ENCODE data around the gene C1orf226. TPM values are rescaled to one million over a fixed set of nuclear protein-coding genes. Genes with fewer than 3 reads are reported as not detected.

Gene C1orf226
- total RNA-seq, 3 donors from 2014 or later: 4.2 to 21.1 (median 13.8) TPM

DNA sequence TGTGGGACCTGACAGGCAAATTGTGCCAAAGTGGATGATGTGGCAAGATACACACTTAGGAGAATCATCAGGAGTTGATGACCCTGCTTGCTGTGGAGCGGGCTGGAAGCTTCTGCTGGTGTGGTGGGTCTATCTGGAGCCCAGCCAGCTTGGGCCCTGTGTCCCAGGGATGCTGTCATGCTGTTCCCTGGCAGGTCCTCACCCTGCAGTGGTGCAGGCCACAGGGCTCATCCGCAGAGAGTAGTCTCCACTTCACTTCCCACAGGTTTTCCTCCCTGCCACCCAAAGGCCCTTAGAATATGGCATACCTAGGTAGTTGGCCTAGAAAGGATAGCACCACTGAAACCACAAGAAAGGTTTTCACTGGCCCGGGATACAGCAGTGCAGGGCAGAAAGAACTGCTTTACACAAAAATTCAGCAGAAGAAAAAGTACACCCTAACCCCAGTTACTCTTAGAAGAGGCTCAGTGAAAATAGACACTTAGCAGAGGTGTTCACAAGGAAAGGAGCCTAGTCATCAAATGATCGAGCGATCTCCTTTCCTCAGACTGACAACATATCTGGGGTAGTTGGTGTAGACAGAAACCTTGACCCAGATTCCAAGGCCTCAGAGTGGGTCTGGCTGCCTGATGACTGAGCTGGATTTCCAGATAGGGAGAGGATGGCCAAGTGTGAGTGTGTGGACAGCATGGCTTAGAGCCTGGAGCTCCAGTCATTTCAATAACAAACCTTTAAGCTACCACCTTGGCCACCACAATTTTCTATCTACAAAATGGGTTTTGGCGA, 1.3 kb upstream of the C1orf226 start:
- Histone ChIP-seq H3K27ac (no peak overlapping the region), H3K36me3 (no peaks in the 10 kb centered on the region), H3K4me1 (no peaks in the 10 kb centered on the region), H3K4me3 (no peak overlapping the region), H3K9me3 (no peaks in the 10 kb centered on the region), H3K27me3 (no peaks in the 10 kb centered on the region)
- intact Hi-C loops (cut with DNase I; ENCODE audit: low total_unique reads): no loop called here
- no peak for DNase-seq (ENCODE audit: low spot score in 2 of 2)
- TF ChIP-seq, protein P1, sequence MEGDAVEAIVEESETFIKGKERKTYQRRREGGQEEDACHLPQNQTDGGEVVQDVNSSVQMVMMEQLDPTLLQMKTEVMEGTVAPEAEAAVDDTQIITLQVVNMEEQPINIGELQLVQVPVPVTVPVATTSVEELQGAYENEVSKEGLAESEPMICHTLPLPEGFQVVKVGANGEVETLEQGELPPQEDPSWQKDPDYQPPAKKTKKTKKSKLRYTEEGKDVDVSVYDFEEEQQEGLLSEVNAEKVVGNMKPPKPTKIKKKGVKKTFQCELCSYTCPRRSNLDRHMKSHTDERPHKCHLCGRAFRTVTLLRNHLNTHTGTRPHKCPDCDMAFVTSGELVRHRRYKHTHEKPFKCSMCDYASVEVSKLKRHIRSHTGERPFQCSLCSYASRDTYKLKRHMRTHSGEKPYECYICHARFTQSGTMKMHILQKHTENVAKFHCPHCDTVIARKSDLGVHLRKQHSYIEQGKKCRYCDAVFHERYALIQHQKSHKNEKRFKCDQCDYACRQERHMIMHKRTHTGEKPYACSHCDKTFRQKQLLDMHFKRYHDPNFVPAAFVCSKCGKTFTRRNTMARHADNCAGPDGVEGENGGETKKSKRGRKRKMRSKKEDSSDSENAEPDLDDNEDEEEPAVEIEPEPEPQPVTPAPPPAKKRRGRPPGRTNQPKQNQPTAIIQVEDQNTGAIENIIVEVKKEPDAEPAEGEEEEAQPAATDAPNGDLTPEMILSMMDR (IDR thresholded peaks at IDR 0.05): no peak
- no peak for TF ChIP-seq POLR2AphosphoS5 (IDR thresholded peaks at IDR 0.05)
- TF ChIP-seq POLR2A (IDR thresholded peaks at IDR 0.05): no peak

DNA sequence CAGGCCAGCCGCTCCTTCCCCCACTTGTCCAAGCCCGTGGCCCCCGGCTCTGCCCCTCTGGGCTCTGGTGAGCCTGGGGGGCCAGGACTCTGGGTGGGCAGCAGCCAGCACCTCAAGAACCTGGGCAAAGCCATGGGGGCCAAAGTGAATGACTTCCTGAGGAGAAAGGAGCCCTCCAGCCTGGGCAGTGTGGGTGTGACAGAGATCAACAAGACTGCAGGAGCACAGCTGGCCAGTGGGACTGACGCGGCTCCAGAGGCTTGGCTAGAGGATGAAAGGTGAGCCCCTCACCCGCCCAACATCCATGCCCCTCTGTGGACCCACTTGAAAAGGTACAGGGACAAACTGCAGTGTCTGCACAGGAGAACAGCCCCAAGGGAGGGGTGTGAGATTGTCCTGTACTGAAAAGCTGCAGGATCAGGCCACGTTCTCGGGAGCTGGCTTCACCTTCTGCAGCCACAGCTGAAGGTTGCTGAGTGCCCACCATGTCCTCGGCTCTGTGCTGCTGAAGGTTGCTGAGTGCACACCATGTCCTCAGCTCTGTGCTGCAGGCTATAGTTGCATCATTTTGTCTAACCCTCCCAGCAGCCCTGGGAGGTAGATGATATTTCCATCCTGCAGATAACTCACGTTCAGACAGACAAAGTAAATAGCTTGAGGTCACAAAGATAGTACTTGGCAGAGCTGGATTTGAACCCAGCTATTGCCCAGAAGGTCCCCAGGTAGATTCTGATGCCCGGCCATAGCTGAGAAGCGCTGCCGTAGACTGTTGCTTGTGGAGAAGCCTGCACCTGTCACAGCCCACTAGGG, 618 bp downstream of the C1orf226 start:
- DNase-seq (ENCODE audit: low spot score in 2 of 2): no peak
- intact Hi-C loops (cut with DNase I; ENCODE audit: low total_unique reads): no loop called here
- TF ChIP-seq, protein P1 (IDR thresholded peaks at IDR 0.05): no peak
- TF ChIP-seq POLR2AphosphoS5 (IDR thresholded peaks at IDR 0.05) (no peak), POLR2A (IDR thresholded peaks at IDR 0.05) (no peak)

DNA sequence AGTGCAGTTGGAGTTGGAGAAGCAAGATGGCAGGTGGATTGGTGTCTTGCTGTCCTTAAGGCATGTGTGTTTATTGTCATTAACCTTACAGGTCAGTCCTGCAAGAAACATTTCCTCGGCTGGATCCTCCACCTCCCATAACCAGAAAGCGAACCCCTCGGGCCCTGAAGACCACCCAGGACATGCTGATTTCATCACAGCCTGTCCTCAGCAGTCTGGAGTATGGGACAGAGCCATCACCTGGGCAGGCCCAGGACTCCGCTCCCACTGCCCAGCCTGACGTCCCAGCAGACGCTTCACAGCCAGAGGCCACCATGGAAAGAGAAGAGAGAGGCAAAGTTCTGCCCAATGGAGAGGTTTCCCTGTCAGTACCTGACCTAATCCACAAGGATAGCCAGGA, 1.6 kb downstream of the C1orf226 start:
- DNase-seq (ENCODE audit: low spot score in 2 of 2): no peak
- no peaks in the 10 kb centered on the region for H3K9me3 ChIP-seq
- H3K27me3 ChIP-seq: no peaks in the 10 kb centered on the region
- H3K27ac ChIP-seq: no peak overlapping the region
- no peaks in the 10 kb centered on the region for H3K4me1 ChIP-seq
- TF ChIP-seq POLR2A (IDR thresholded peaks at IDR 0.05) (no peak), POLR2AphosphoS5 (IDR thresholded peaks at IDR 0.05) (no peak)
- TF ChIP-seq, protein P1 (IDR thresholded peaks at IDR 0.05): no peak
- H3K4me3 ChIP-seq: no peak overlapping the region
- H3K36me3 ChIP-seq: no peaks in the 10 kb centered on the region
- intact Hi-C loops (cut with DNase I; ENCODE audit: low total_unique reads): no loop called here

More for the DNA sequence above, 618 bp downstream of the C1orf226 start:
- H3K4me1 ChIP-seq: no peaks in the 10 kb centered on the region
- H3K27ac ChIP-seq: no peak overlapping the region
- H3K27me3 ChIP-seq: no peaks in the 10 kb centered on the region
- no peak overlapping the region for H3K4me3 ChIP-seq
- H3K36me3 ChIP-seq: no peaks in the 10 kb centered on the region
- no peaks in the 10 kb centered on the region for H3K9me3 ChIP-seq

DNA sequence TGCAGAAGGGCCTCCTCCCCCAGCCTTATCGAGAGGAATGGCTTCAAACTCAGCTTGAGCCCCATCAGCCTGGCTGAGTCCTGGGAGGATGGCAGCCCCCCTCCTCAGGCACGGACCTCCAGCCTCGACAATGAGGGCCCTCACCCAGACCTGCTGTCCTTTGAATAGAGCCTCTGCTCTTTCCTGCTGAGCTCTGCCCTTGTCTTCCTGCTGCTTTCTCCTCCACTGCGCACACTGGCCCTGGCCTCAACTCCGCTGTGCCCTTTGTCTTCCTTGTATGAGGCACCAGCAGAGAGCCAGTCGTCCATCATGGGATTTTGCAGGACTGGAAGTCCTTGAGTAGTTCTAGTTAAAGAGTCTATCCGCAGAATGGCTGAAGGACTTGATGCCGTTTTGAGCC, 2.0 kb downstream of the C1orf226 start:
- no peak overlapping the region for H3K27ac ChIP-seq
- H3K4me1 ChIP-seq: no peaks in the 10 kb centered on the region
- intact Hi-C loops (cut with DNase I; ENCODE audit: low total_unique reads): no loop called here
- no peaks in the 10 kb centered on the region for H3K36me3 ChIP-seq
- TF ChIP-seq, protein P1 (IDR thresholded peaks at IDR 0.05): no peak
- TF ChIP-seq POLR2A (IDR thresholded peaks at IDR 0.05): no peak
- no peak for TF ChIP-seq POLR2AphosphoS5 (IDR thresholded peaks at IDR 0.05)
- H3K4me3 ChIP-seq: no peak overlapping the region
- no peaks in the 10 kb centered on the region for H3K27me3 ChIP-seq
- no peak for DNase-seq (ENCODE audit: low spot score in 2 of 2)
- no peaks in the 10 kb centered on the region for H3K9me3 ChIP-seq

DNA sequence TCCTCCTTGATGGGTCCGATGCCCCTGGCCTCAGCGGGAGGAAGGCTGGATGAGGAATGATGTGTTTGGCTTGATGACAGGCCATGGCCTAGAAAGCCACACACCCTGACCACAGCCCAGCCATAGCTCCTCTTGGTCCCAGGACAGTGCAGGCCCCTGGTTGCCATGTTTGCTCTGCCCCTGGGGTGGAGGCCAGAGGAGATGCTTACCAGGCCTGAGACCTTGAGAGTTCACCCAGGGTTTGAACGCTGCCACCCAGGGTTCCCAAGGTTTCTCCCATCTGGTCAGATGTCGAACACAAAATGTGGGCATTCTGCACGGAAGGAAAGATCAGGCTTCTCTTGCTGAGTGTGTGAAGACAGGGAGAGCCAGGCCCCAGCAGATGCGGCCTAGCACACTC, 2.6 kb downstream of the C1orf226 start:
- Histone ChIP-seq H3K36me3 (no peaks in the 10 kb centered on the region), H3K4me1 (no peaks in the 10 kb centered on the region), H3K4me3 (no peak overlapping the region), H3K27me3 (no peaks in the 10 kb centered on the region), H3K27ac (no peak overlapping the region), H3K9me3 (no peaks in the 10 kb centered on the region)
- no peak for DNase-seq (ENCODE audit: low spot score in 2 of 2)
- intact Hi-C loops (cut with DNase I; ENCODE audit: low total_unique reads): no loop called here
- no peak for TF ChIP-seq POLR2A (IDR thresholded peaks at IDR 0.05)
- TF ChIP-seq, protein P1 (IDR thresholded peaks at IDR 0.05): no peak
- TF ChIP-seq POLR2AphosphoS5 (IDR thresholded peaks at IDR 0.05): no peak

Measured in breast epithelium (tissue), 4 donors.